GM12865 (cell line): ENCODE results near the gene PON1.

Source experiments
- DNase-seq: peaks from one replicate; pipeline ENCODE4 v3.0.0; 2010; ENCODE audit warnings: low read depth
- H3K4me3 ChIP-seq: 2 replicates; pipeline ENCODE4 v1.5.1; 2011; ENCODE audit warnings: mild to moderate bottlenecking, low read depth, low read length, control low read depth
- TF ChIP-seq, protein P1 (sequence below): IDR thresholded peaks from 2 replicates; pipeline ENCODE4 v1.5.1; 2011; ENCODE audit warnings: low read length, control low read depth, low read depth, inconsistent platforms; ENCODE audit not compliant: insufficient read depth; ENCODE audit errors: missing control alignments

The PON1 gene

DNA sequence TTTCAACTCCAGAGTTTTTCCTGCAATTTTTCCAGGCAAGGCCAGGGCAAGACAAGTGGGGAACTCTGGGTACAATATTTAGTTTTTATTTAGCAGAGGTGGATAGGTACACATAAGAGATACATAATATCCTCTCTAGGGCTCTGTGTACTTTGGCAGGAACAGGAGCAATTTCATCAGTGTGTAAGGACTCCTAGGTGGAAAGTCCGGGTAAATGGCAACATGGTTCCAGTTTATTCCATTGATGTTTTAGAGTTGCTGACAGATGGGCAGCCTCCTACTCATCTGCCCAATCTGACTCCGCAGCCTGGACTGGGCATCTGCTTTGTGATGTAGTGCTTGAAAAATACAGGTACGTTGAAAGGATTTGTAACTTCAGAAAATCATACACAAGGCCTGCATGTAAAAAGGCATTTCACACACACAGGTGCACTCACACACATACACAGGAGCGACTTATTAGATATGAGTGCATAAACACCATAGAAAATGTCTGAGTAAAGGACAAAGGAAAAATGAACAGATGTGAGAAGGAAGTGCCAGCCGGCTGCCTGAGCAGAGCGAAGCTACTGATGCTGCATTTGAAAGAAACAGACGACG lies 5.7 kb downstream of the PON1 start:
- no peak for DNase-seq

DNA sequence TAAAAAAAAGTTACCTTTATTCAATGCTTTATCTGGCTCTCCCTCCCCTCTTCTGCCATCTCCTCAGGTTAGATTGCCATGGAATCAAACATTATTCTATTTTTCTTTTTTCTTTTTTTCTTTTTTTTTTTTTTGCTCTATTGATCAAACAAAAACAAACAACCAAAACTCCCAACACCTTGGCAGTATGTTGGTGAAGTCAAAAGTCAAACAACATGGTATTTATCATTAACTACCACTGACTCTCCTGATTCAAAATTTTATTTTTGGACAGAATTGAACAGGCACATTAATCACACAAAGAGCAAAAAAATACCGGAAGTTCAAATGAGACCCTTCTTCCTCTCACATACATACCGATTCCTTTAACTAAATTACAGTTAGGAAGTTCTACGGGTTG lies 6.4 kb downstream of the PON1 start:
- DNase-seq = no peak
- TF ChIP-seq, protein P1, sequence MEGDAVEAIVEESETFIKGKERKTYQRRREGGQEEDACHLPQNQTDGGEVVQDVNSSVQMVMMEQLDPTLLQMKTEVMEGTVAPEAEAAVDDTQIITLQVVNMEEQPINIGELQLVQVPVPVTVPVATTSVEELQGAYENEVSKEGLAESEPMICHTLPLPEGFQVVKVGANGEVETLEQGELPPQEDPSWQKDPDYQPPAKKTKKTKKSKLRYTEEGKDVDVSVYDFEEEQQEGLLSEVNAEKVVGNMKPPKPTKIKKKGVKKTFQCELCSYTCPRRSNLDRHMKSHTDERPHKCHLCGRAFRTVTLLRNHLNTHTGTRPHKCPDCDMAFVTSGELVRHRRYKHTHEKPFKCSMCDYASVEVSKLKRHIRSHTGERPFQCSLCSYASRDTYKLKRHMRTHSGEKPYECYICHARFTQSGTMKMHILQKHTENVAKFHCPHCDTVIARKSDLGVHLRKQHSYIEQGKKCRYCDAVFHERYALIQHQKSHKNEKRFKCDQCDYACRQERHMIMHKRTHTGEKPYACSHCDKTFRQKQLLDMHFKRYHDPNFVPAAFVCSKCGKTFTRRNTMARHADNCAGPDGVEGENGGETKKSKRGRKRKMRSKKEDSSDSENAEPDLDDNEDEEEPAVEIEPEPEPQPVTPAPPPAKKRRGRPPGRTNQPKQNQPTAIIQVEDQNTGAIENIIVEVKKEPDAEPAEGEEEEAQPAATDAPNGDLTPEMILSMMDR = no peak
- no peak overlapping the region for H3K4me3 ChIP-seq

More for the DNA sequence above, 5.7 kb downstream of the PON1 start:
- H3K4me3 ChIP-seq = no peak overlapping the region
- TF ChIP-seq, protein P1 = no peak

DNA sequence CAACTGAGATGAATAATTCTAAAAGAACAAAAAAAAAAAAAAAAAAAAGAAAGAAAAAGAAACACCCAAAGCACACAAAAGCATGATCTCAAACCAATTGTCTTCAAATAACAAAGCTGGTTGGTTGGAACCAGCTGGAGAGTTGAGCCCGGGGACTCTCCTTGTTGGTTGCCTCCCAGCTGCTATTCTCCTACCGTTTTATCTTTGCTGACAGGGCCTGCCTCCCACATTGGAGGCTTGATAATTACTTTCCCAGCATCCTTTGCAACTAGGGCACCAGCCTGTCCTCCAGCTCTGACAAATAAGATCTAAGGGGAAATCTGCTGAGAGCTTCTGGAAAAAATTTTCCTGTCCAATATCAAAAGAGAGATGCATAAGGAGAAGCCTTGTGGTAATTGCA lies 6.8 kb downstream of the PON1 start:
- no peak overlapping the region for H3K4me3 ChIP-seq
- DNase-seq = no peak
- TF ChIP-seq, protein P1 = no peak

DNA sequence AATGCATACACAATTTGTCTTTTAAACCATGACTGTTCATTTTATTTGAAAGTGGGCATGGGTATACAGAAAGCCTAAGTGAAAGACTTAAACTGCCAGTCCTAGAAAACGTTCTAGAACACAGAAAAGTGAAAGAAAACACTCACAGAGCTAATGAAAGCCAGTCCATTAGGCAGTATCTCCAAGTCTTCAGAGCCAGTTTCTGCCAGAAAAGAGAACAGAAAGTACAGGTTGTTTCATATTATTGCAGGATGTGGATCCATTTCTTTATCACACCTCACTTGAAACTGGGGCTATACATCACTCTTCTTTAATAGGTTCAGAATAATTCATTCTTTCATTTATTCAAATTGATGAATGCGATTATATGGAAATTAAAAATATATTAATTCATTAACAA lies 7.7 kb downstream of the PON1 start:
- peak; percentile 35 for DNase-seq
- TF ChIP-seq, protein P1 = no peak
- no peak overlapping the region for H3K4me3 ChIP-seq

DNA sequence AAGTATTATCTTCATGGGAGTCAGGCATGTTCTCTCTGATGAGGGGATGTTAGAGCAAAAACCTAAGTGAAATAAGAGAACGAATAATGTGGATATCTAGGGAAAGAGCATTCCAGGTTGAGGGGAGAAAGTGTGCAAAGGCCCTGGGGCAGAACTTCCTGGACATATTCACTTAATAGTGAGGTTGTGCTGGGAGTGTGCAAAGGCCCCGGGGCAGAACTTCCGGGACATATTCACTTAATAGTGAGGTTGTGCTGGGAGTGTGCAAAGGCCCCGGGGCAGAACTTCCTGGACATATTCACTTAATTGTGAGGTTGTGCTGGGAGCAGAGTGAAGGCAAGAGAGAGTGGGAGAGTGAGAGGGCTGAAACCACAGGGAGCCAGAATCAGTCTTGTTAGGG lies 11.8 kb downstream of the PON1 start:
- TF ChIP-seq, protein P1 = no peak
- DNase-seq = no peak
- H3K4me3 ChIP-seq = no peak overlapping the region

DNA sequence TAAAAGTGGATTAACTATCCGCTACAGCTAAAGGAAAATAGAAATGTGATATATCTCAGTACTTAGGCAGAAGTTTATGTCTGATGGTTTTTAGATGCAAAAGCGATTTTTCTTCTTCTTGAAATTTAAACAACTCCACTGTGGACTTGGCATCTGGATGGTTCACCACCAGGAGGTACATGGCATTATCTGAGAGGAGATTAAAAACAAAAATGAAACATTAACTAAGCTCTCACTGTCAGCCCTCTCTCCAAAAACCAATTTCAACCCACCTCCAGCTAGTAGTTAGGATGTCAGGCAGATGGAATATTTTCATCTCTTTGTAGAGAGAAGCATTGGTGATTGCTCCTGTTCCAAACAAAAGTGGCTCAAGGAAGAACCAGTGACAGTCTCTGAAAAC lies 12.9 kb downstream of the PON1 start:
- H3K4me3 ChIP-seq = no peak overlapping the region
- no peak for DNase-seq
- TF ChIP-seq, protein P1 = no peak

DNA sequence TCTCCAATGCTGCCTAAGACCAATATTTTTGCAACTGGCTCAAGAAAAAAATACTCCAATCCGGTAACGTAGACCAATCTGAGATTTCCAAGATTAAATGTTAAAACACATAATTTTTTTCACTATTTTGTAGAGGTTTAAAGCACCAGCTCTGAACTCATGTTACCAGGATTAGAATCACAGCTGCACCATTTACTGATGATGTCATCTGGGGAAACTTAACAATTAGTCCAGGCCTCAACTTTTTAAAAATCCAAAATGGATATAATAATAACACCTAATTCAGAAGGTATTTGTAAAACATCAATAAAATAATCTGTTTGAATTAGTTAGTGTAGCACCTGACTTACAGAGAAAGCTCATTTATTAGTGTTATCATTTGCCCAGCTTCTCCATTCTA lies 14.4 kb downstream of the PON1 start:
- H3K4me3 ChIP-seq = no peak overlapping the region
- TF ChIP-seq, protein P1 = no peak
- no peak for DNase-seq
